Measurements from ENCODE around the gene CAPZA2.
"Not testable (repeated sequence)": the region's sequence is repeated elsewhere in the genome, so short reads cannot be mapped to it uniquely, and the experiment has no call there.

CAPZA2 gene

DNA sequence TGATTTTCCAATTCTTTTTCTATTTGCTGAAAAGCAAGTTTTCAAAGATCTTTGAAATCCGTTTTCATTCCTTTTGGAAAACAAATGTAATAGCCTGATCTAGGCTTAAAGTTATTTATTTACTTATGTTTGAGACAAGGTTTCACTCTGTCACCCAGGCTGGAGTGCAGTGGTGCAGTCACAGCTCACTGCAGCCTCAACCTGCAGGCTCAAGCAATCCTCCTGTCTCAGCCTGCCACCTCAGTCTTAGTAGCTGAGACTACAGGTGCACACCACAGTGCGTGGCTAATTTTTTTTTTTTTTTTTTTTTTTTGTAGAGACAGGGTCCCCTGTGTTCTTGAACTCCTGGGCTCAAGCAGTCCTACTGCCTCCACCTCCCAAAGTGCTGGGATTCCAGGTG lies 95.5 kb downstream of the CAPZA2 start:
- Histone ChIP-seq H2AFZ (ENCODE audit: low read depth) (no peak overlapping the region), H3K4me2 (no peak overlapping the region), H3K36me3 (ENCODE audit: insufficient read depth) (no peaks in the 10 kb centered on the region), H3K79me2 (ENCODE audit: insufficient read depth, low read depth) (peaks cover 5% of the 10 kb centered on the region; the same call in 1 of the 2 replicates), H3K4me3 (IDR thresholded peaks at IDR 0.05; ENCODE audit: insufficient read depth, low read depth, low read length) (no peak overlapping the region), H3K9ac (no peak overlapping the region), H3K4me1 (ENCODE audit: low read depth, poor library complexity, severe bottlenecking) (peaks cover 36% of the 10 kb centered on the region), H4K20me1 (ENCODE audit: insufficient read depth) (no peaks in the 10 kb centered on the region), H3K27ac (no peak overlapping the region), H3K27me3 (ENCODE audit: insufficient read depth, low read depth) (no peaks in the 10 kb centered on the region)
- TF ChIP-seq, protein P1, sequence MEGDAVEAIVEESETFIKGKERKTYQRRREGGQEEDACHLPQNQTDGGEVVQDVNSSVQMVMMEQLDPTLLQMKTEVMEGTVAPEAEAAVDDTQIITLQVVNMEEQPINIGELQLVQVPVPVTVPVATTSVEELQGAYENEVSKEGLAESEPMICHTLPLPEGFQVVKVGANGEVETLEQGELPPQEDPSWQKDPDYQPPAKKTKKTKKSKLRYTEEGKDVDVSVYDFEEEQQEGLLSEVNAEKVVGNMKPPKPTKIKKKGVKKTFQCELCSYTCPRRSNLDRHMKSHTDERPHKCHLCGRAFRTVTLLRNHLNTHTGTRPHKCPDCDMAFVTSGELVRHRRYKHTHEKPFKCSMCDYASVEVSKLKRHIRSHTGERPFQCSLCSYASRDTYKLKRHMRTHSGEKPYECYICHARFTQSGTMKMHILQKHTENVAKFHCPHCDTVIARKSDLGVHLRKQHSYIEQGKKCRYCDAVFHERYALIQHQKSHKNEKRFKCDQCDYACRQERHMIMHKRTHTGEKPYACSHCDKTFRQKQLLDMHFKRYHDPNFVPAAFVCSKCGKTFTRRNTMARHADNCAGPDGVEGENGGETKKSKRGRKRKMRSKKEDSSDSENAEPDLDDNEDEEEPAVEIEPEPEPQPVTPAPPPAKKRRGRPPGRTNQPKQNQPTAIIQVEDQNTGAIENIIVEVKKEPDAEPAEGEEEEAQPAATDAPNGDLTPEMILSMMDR (conservative IDR thresholded peaks at IDR 0.05; ENCODE audit: low read depth, low read length) = no peak

DNA sequence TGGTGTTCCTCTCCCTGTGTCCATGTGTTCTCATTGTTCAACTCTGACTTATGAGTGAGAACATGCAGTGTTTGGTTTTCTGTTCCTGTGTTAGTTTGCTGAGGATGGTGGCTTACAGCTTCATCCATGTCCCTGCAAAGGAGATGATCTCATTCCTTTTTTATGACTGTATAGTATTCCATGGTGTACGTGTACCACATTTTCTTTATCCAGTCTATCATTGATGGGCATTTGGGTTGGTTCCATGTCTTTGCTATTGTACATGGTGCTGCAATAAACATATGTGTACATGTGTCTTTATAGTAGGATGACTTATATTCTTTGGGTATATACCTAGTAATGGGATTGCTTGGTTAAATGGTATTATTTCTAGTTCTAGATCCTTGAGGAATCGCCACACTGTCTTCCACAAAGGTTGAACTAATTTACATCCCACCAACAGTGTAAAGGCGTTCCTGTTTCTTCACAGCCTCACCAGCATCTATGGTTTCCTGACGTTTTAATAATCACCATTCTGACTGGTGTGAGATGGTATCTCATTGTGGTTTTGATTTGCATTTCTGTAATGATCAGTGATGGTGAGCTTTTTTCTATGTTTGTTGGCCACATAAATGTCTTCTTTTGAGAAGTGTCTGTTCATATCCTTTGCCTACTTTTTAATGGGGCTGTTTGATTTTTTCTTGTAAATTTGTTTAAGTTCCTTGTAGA lies 99.7 kb downstream of the CAPZA2 start:
- not testable (repeated sequence) for H3K36me3 ChIP-seq (ENCODE audit: insufficient read depth); H3K9ac ChIP-seq; H3K27ac ChIP-seq; H3K4me2 ChIP-seq; H4K20me1 ChIP-seq (ENCODE audit: insufficient read depth); H3K79me2 ChIP-seq (ENCODE audit: insufficient read depth, low read depth); H2AFZ ChIP-seq (ENCODE audit: low read depth); H3K4me3 ChIP-seq (IDR thresholded peaks at IDR 0.05; ENCODE audit: insufficient read depth, low read depth, low read length); H3K27me3 ChIP-seq (ENCODE audit: insufficient read depth, low read depth)
- H3K4me1 ChIP-seq (ENCODE audit: low read depth, poor library complexity, severe bottlenecking) = peaks cover 22% of the 10 kb centered on the region

DNA sequence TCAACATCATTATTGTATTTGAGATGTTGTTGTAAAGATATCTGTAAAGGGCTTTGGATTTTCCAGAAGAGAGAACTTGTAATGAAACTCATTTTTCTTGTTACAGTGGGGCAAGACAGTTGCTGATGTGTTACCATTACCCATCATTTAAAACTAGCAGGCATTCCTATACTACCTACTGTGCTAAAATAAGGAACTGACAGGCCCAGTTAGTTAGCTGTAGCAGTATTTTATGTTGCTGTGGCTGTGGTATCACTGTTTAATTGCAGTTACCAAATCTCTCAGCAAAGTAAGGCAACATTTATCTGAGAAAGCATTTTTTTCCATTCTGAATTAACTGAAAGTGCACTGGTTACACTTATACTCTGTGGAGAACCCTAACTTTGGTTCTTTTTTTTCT lies 100.8 kb downstream of the CAPZA2 start:
- Histone ChIP-seq H3K36me3 (ENCODE audit: insufficient read depth) (no peaks in the 10 kb centered on the region), H3K27ac (no peak overlapping the region), H3K4me2 (no peak overlapping the region), H3K4me1 (ENCODE audit: low read depth, poor library complexity, severe bottlenecking) (peaks cover 25% of the 10 kb centered on the region), H3K9ac (no peak overlapping the region), H3K27me3 (ENCODE audit: insufficient read depth, low read depth) (no peaks in the 10 kb centered on the region), H4K20me1 (ENCODE audit: insufficient read depth) (no peaks in the 10 kb centered on the region), H3K79me2 (ENCODE audit: insufficient read depth, low read depth) (no peaks in the 10 kb centered on the region; the same call in 1 of the 2 replicates), H2AFZ (ENCODE audit: low read depth) (no peak overlapping the region), H3K4me3 (IDR thresholded peaks at IDR 0.05; ENCODE audit: insufficient read depth, low read depth, low read length) (no peak overlapping the region)
- TF ChIP-seq, protein P1 (conservative IDR thresholded peaks at IDR 0.05; ENCODE audit: low read depth, low read length) = no peak

DNA sequence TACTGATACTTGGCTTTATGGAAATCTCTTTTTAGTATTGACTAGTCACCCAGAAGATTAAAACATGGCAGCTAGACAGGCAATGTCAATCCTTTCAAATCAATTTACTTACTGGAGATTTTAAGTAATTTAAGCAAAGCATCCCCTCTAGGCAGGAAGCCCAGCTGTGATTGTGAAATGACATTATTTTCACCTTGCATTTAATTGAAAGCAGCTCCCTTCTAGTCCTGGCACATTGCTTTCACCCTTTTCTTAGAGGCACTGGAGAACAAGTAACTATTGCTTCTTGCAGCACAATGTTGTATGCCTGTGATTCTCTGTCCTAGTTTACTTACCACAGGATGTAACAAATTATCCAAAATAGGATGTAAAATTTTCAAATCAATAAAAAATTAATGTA lies 104.2 kb downstream of the CAPZA2 start:
- Histone ChIP-seq H3K4me3 (IDR thresholded peaks at IDR 0.05; ENCODE audit: insufficient read depth, low read depth, low read length) (no peak overlapping the region), H3K36me3 (ENCODE audit: insufficient read depth) (no peaks in the 10 kb centered on the region), H3K4me2 (no peak overlapping the region), H3K9ac (no peak overlapping the region), H4K20me1 (ENCODE audit: insufficient read depth) (no peaks in the 10 kb centered on the region), H2AFZ (ENCODE audit: low read depth) (no peak overlapping the region), H3K27me3 (ENCODE audit: insufficient read depth, low read depth) (no peaks in the 10 kb centered on the region), H3K4me1 (ENCODE audit: low read depth, poor library complexity, severe bottlenecking) (peaks cover 48% of the 10 kb centered on the region), H3K27ac (no peak overlapping the region), H3K79me2 (ENCODE audit: insufficient read depth, low read depth) (peaks cover 25% of the 10 kb centered on the region; the same call in 1 of the 2 replicates)
- TF ChIP-seq, protein P1 (conservative IDR thresholded peaks at IDR 0.05; ENCODE audit: low read depth, low read length) = no peak

DNA sequence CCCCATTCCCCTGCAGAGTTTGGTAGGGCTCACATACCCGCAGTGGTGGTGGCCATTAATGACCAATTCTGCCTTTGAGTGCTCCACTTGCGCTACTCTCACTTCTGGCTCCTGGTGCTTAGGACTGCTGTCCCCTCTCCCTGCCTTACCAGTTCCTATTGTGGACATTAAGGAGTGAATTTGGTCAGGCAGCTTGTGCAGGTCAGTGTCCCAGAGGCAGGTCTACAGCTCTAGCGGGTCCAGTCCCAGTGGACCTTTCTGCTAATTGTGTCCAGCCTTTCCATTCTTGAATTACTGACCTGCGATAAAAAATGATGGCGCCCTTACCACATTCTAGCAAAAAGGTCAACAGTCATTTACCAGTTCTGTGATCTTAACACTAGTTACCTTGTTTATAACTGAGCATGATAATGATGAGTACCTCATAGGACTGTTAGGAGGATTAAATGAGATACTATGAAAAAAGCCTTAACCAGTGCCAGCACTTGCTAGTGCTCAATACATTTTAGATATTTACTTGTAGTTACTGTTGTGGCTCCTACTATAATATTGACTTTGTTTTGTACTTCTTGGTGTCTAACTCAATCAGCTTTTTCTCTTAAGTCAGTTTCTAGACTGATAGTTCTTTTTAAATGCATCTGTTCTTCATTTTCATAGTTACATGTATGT lies 105.0 kb downstream of the CAPZA2 start:
- Histone ChIP-seq H3K4me3 (IDR thresholded peaks at IDR 0.05; ENCODE audit: insufficient read depth, low read depth, low read length) (no peak overlapping the region), H3K27me3 (ENCODE audit: insufficient read depth, low read depth) (no peaks in the 10 kb centered on the region), H3K4me1 (ENCODE audit: low read depth, poor library complexity, severe bottlenecking) (peaks cover 56% of the 10 kb centered on the region), H3K27ac (no peak overlapping the region; the same call in 1 of the 2 replicates), H3K79me2 (ENCODE audit: insufficient read depth, low read depth) (peaks cover 25% of the 10 kb centered on the region; the same call in 1 of the 2 replicates), H3K4me2 (peak overlapping the region; percentile 36; the same call in 1 of the 2 replicates), H3K36me3 (ENCODE audit: insufficient read depth) (no peaks in the 10 kb centered on the region), H4K20me1 (ENCODE audit: insufficient read depth) (no peaks in the 10 kb centered on the region), H3K9ac (no peak overlapping the region), H2AFZ (ENCODE audit: low read depth) (no peak overlapping the region)
- TF ChIP-seq, protein P1 (conservative IDR thresholded peaks at IDR 0.05; ENCODE audit: low read depth, low read length) = no peak
